H9 (cell line): ENCODE results near the gene FRAT1. TPM values are rescaled to one million over a fixed set of nuclear protein-coding genes. Genes with fewer than 3 reads are reported as not detected.
A peak's percentile ranks its signal among the peaks of the same experiment; 100 is the strongest.

ENCODE experiments used
- DNase-seq: peaks from one replicate; pipeline ENCODE4 v3.0.0-alpha.2; 2017
- H2AFZ ChIP-seq: one replicate; pipeline ENCODE4 v1.6.1; 2013; ENCODE audit warnings: mild to moderate bottlenecking, low read length, control low read depth, moderate library complexity
- H2AK5ac ChIP-seq: 2 replicates; pipeline ENCODE4 v1.6.1; 2013; ENCODE audit warnings: low read length, control low read depth, mixed read lengths; ENCODE audit not compliant: insufficient read length
- H2BK120ac ChIP-seq: one replicate; pipeline ENCODE4 v1.6.1; 2013; ENCODE audit warnings: low read depth, mild to moderate bottlenecking, low read length, control low read depth, inconsistent platforms; ENCODE audit not compliant: poor library complexity, severe bottlenecking
- H2BK12ac ChIP-seq: 2 replicates; pipeline ENCODE4 v1.6.1; 2013; ENCODE audit warnings: low read length, control low read depth, mixed read lengths, low read depth; ENCODE audit not compliant: insufficient read length
- H2BK15ac ChIP-seq: 2 replicates; pipeline ENCODE4 v1.6.1; 2013; ENCODE audit warnings: low read depth, low read length, control low read depth
- H2BK20ac ChIP-seq: one replicate; pipeline ENCODE4 v1.6.1; 2013; ENCODE audit warnings: low read depth, mild to moderate bottlenecking, low read length, control low read depth, inconsistent platforms; ENCODE audit not compliant: poor library complexity, severe bottlenecking
- H2BK5ac ChIP-seq: 2 replicates; pipeline ENCODE4 v1.6.1; 2013; ENCODE audit warnings: low read length, control low read depth, mixed read lengths; ENCODE audit not compliant: insufficient read length
- H3K14ac ChIP-seq: 2 replicates; pipeline ENCODE4 v1.6.1; 2013; ENCODE audit warnings: low read length, control low read depth; ENCODE audit not compliant: insufficient read depth
- H3K18ac ChIP-seq: 2 replicates; pipeline ENCODE4 v1.6.1; 2013; ENCODE audit warnings: low read depth, mild to moderate bottlenecking, mixed read lengths, low read length, control low read depth; ENCODE audit not compliant: insufficient read length
- H3K23ac ChIP-seq: 2 replicates; pipeline ENCODE4 v1.6.1; 2013; ENCODE audit warnings: low read length, control low read depth, mixed read lengths, low read depth; ENCODE audit not compliant: insufficient read length
- H3K23me2 ChIP-seq: 2 replicates; pipeline ENCODE4 v1.6.1; 2013; ENCODE audit warnings: low read depth, mild to moderate bottlenecking, mixed read lengths, low read length, control low read depth; ENCODE audit not compliant: insufficient read length, poor library complexity, severe bottlenecking
- H3K27ac ChIP-seq: 2 replicates; pipeline ENCODE4 v1.5.1; 2013; ENCODE audit warnings: low read length, control low read depth, mixed read lengths, low read depth; ENCODE audit not compliant: insufficient read length
- H3K27me3 ChIP-seq: 2 replicates; pipeline ENCODE4 v1.6.1; 2013; ENCODE audit warnings: low read length, control low read depth, inconsistent platforms; ENCODE audit not compliant: insufficient read depth
- H3K4ac ChIP-seq: 2 replicates; pipeline ENCODE4 v1.6.1; 2013; ENCODE audit warnings: low read depth, mild to moderate bottlenecking, control low read depth, inconsistent platforms, low read length, moderate library complexity
- H3K4me1 ChIP-seq: 2 replicates; pipeline ENCODE4 v1.6.1; 2013; ENCODE audit warnings: low read length, control low read depth, inconsistent platforms; ENCODE audit not compliant: insufficient read depth
- H3K4me2 ChIP-seq: 2 replicates; pipeline ENCODE4 v1.6.1; 2013; ENCODE audit warnings: low read length, control low read depth, mixed read lengths; ENCODE audit not compliant: insufficient read length, insufficient read depth
- H3K56ac ChIP-seq: 2 replicates; pipeline ENCODE4 v1.6.1; 2013; ENCODE audit warnings: low read depth, mild to moderate bottlenecking, mixed read lengths, low read length, control low read depth; ENCODE audit not compliant: insufficient read length
- H3K79me1 ChIP-seq: 2 replicates; pipeline ENCODE4 v1.6.1; 2013; ENCODE audit warnings: low read depth, mild to moderate bottlenecking, moderate library complexity, low read length, control low read depth, inconsistent platforms; ENCODE audit not compliant: insufficient read depth, poor library complexity, severe bottlenecking
- H3K79me2 ChIP-seq: 2 replicates; pipeline ENCODE4 v1.6.1; 2013; ENCODE audit warnings: low read length, control low read depth, inconsistent platforms; ENCODE audit not compliant: insufficient read depth
- H3K9ac ChIP-seq: 2 replicates; pipeline ENCODE4 v1.6.1; 2013; ENCODE audit warnings: low read length, control low read depth, mixed read lengths; ENCODE audit not compliant: insufficient read length; ENCODE audit errors: extremely low read depth
- H3K9me3 ChIP-seq: one replicate; pipeline ENCODE4 v1.6.1; 2013; ENCODE audit warnings: low read depth, low read length, inconsistent platforms; ENCODE audit not compliant: control insufficient read depth
- H3T11ph ChIP-seq: one replicate; pipeline ENCODE4 v1.6.1; 2013; ENCODE audit warnings: mild to moderate bottlenecking, low read length, control low read depth, inconsistent platforms
- H4K20me1 ChIP-seq: one replicate; pipeline ENCODE4 v1.6.1; 2013; ENCODE audit not compliant: control insufficient read depth, insufficient read length, insufficient read depth
- H4K5ac ChIP-seq: 2 replicates; pipeline ENCODE4 v1.6.1; 2013; ENCODE audit warnings: low read depth, mild to moderate bottlenecking, mixed read lengths, low read length, control low read depth; ENCODE audit not compliant: insufficient read length
- H4K8ac ChIP-seq: replicated peaks from 2 replicates; pipeline ENCODE4 v1.6.1; 2013; ENCODE audit warnings: low read length, control low read depth, mixed read lengths, low read depth; ENCODE audit not compliant: insufficient read length
- H4K91ac ChIP-seq: 2 replicates; pipeline ENCODE4 v1.6.1; 2013; ENCODE audit warnings: low read depth, mild to moderate bottlenecking, moderate library complexity, mixed read lengths, low read length, control low read depth; ENCODE audit not compliant: insufficient read length
- H3K27ac Mint-ChIP-seq, 3 experiments: 2 replicates in 2 of 3; 3 replicates in 1 of 3; pipeline ENCODE4 v1.8.0; 2020 to 2021; ENCODE audit warnings: mixed read lengths in 3 of 3, mild to moderate bottlenecking in 1 of 3, moderate library complexity in 1 of 3
- H3K27me3 Mint-ChIP-seq: 2 replicates; pipeline ENCODE4 v1.8.0; 2021; ENCODE audit warnings: low read depth, mild to moderate bottlenecking, moderate library complexity, mixed read lengths
- H3K36me3 Mint-ChIP-seq, 3 experiments: 2 replicates in 2 of 3; 3 replicates in 1 of 3; pipeline ENCODE4 v1.8.0; 2020 to 2021; ENCODE audit warnings: low read depth in 3 of 3, mixed read lengths in 3 of 3; ENCODE audit not compliant: insufficient read depth in 1 of 3
- H3K4me1 Mint-ChIP-seq, 2 experiments: 2 replicates each; pipeline ENCODE4 v1.8.0; 2020; ENCODE audit warnings: mixed read lengths in 2 of 2
- H3K4me3 Mint-ChIP-seq, 2 experiments: 2 replicates in 1 of 2; 3 replicates in 1 of 2; pipeline ENCODE4 v1.8.0; 2020 to 2021; ENCODE audit warnings: mild to moderate bottlenecking in 2 of 2, mixed read lengths in 2 of 2, moderate library complexity in 1 of 2
- H3K9me3 Mint-ChIP-seq, 2 experiments: 2 replicates in 1 of 2; 3 replicates in 1 of 2; pipeline ENCODE4 v1.8.0; 2020; ENCODE audit warnings: mild to moderate bottlenecking in 2 of 2, mixed read lengths in 2 of 2, moderate library complexity in 1 of 2
- WGBS: extraction: QIAGEN DNeasy Blood & Tissue Kit; methylation state at CpG from one replicate; pipeline ENCODE4 v1.1.7; 2013; ENCODE audit warnings: missing lambda C conversion rate, low lambda C conversion rate, mixed read lengths; ENCODE audit not compliant: insufficient read length; ENCODE audit errors: extremely low coverage; 5-methylcytosine and 5-hydroxymethylcytosine counted together
- total RNA-seq: library from RNA; stranded (reverse); gene quantifications from 2 replicates; pipeline ENCODE4 v1.2.1, GENCODE V29; 2021
- TF ChIP-seq, protein P1 (sequence below): fragments of 200-600 bp; sonication (generic); conservative IDR thresholded peaks from 3 replicates; pipeline ENCODE4 v1.8.0; 2021; ENCODE audit warnings: antibody characterized with exemption, mild to moderate bottlenecking

The FRAT1 gene
- total RNA-seq, 1 experiment from 2014 or later = 7.3 TPM

DNA sequence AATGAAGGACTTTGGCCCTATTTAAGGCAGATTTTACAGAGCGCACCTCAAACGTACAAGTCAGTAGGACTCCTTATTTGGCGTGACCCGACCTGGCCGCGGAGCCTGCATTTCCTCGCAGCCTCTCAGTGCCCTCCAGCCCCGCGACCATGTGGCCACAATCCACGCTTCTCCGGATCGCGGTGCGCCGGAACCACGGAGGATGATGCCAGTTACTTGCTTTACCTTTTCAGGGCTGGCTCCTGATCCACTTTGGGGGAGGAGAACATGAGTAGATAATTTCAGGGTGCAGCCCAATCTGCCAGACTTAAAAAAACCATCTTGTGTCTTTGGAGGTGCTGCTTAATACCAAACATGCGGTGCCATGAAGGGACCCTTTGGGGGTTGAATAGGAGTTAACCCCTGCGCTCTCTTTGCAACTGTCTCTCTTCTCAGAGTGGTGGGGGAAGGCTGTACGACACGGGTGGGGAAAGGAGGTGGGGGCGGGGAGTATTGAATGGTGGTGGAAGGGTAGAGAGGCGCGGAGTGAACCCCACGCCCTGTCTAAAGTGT lies 1.5 kb downstream of the FRAT1 start:
- Histone ChIP-seq H2BK12ac (no peak overlapping the region), H2AFZ (no peak overlapping the region), H3T11ph (no peak overlapping the region), H4K20me1 (no peaks in the 10 kb centered on the region), H3K9ac (no peak overlapping the region), H3K18ac (no peak overlapping the region), H3K27me3 (peaks cover 9% of the 10 kb centered on the region; the same call in 1 of the 2 replicates), H2BK5ac (no peak overlapping the region), H2BK15ac (no peak overlapping the region), H4K8ac (no peak overlapping the region), H4K5ac (no peak overlapping the region), H3K79me2 (no peaks in the 10 kb centered on the region), H2BK20ac (no peak overlapping the region), H3K23ac (no peak overlapping the region), H4K91ac (no peak overlapping the region), H3K23me2 (peaks cover 23% of the 10 kb centered on the region), H3K9me3 (no peaks in the 10 kb centered on the region), H3K56ac (no peak overlapping the region), H3K79me1 (no peaks in the 10 kb centered on the region), H2AK5ac (no peak overlapping the region), H3K4ac (no peak overlapping the region), H2BK120ac (no peak overlapping the region), H3K4me2 (peak overlapping the region; percentile 72), H3K14ac (no peak overlapping the region), H3K4me1 (peaks cover 3% of the 10 kb centered on the region; the same call in 1 of the 2 replicates), H3K27ac (no peak overlapping the region)
- no peaks in the 10 kb centered on the region; a peak in 1 of 5 replicates for H3K9me3 Mint-ChIP-seq
- peaks cover 33% of the 10 kb centered on the region for H3K27me3 Mint-ChIP-seq
- TF ChIP-seq, protein P1, sequence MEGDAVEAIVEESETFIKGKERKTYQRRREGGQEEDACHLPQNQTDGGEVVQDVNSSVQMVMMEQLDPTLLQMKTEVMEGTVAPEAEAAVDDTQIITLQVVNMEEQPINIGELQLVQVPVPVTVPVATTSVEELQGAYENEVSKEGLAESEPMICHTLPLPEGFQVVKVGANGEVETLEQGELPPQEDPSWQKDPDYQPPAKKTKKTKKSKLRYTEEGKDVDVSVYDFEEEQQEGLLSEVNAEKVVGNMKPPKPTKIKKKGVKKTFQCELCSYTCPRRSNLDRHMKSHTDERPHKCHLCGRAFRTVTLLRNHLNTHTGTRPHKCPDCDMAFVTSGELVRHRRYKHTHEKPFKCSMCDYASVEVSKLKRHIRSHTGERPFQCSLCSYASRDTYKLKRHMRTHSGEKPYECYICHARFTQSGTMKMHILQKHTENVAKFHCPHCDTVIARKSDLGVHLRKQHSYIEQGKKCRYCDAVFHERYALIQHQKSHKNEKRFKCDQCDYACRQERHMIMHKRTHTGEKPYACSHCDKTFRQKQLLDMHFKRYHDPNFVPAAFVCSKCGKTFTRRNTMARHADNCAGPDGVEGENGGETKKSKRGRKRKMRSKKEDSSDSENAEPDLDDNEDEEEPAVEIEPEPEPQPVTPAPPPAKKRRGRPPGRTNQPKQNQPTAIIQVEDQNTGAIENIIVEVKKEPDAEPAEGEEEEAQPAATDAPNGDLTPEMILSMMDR = no peak
- peak; percentile 34 for DNase-seq
- H3K4me3 Mint-ChIP-seq = peak overlapping the region; percentile 72 to 85
- WGBS = no CpG with 5 or more reads among the region's 24 CpGs
- peaks cover 32 to 34% of the 10 kb centered on the region in 2 experiments for H3K4me1 Mint-ChIP-seq
- no peaks in the 10 kb centered on the region for H3K36me3 Mint-ChIP-seq
- 0 out of 7 replicates have a peak overlapping the region, but pooled peaks of 1 of the 3 experiments have one; percentile 35 for H3K27ac Mint-ChIP-seq
